Mammary epithelial cell (primary cell): Measurements from ENCODE around the gene CD8B.
"Not testable (repeated sequence)": the region's sequence is repeated elsewhere in the genome, so short reads cannot be mapped to it uniquely, and the experiment has no call there.

Source experiments
- EZH2 ChIP-seq: IDR thresholded peaks from 2 replicates; pipeline ENCODE4 v1.6.1; 2012; ENCODE audit warnings: low read length, inconsistent platforms, borderline replicate concordance
- TF ChIP-seq, protein P1 (sequence below), 2 donors: IDR thresholded peaks in 1 of 2; conservative IDR thresholded peaks in 1 of 2; 2 replicates each; pipeline ENCODE4 v1.5.1; 2011 to 2012; ENCODE audit warnings: inconsistent platforms in 2 of 2, low read length in 2 of 2, mild to moderate bottlenecking in 2 of 2, control low read depth in 1 of 2, low read depth in 1 of 2; ENCODE audit not compliant: insufficient read depth in 1 of 2; ENCODE audit errors: extremely low read depth in 1 of 2

DNA sequence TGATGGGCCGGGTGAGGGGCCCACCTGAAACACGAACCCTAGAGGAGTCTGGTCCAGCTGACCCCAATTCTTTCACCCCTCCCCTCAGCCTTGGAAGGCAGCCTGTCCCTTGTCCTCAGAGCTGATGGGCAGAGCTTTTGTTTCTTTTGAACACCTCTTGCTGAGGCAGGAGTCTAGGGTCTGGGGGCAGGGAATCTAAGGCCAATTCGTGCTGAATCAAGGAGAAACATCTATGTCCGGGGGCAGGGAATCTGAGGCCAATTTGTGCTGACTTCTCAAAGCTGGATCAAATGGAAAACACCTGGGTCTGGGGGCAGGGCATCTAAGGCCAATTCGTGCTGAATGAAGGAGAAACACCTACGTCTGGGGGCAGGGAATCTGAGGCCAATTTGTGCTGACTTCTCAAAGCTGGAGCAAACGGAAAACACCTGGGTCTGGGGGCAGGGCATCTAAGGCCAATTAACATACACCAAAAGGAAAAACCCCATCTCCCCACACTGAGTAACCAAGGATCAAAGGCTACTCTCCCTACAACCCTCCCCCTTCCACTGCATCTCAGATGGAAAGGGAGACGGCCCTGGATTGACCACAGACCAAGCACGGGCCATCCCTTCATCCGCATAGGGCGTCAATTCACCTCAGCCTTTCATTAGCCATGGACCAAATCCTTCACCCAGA, 21.7 kb downstream of the CD8B start:
- TF ChIP-seq, protein P1, sequence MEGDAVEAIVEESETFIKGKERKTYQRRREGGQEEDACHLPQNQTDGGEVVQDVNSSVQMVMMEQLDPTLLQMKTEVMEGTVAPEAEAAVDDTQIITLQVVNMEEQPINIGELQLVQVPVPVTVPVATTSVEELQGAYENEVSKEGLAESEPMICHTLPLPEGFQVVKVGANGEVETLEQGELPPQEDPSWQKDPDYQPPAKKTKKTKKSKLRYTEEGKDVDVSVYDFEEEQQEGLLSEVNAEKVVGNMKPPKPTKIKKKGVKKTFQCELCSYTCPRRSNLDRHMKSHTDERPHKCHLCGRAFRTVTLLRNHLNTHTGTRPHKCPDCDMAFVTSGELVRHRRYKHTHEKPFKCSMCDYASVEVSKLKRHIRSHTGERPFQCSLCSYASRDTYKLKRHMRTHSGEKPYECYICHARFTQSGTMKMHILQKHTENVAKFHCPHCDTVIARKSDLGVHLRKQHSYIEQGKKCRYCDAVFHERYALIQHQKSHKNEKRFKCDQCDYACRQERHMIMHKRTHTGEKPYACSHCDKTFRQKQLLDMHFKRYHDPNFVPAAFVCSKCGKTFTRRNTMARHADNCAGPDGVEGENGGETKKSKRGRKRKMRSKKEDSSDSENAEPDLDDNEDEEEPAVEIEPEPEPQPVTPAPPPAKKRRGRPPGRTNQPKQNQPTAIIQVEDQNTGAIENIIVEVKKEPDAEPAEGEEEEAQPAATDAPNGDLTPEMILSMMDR (conservative IDR thresholded peaks at IDR 0.05 in 1 of 2, IDR thresholded peaks at IDR 0.05 in 1 of 2; ENCODE audit: extremely low read depth in 1 of 2, insufficient read depth in 1 of 2, low read depth in 1 of 2, low read length in 2 of 2), result not testable (repeated sequence)
- not testable (repeated sequence) for TF ChIP-seq EZH2
